ENCODE data around the gene ADAD2.

The ADAD2 gene

DNA sequence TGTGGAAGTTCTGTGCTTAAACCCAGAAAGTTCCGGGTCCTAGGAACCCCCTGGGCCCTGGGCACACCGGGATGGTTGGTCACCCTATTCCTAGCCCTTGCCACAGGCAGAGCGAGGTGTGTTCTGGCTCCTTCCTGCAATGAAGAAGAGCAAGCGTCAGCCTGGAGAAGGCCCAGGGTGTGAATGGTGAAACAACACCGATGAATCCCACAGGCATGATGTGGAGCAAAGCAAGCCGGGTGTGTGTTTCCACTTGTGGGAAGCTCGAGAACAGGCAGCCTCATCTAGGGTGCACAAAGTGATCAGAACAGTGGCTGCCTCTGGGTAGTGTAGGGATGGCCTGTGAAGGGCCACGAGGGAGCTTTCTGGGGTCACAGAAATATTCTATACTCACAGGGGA lies 35.1 kb downstream of the ADAD2 start:
- no peak for DNase-seq
- Histone ChIP-seq H3F3A (ENCODE audit: insufficient read depth, low read length) (no peaks in the 10 kb centered on the region), H3K4me1 (ENCODE audit: low read length) (no peaks in the 10 kb centered on the region), H3K36me3 (replicated peaks; ENCODE audit: insufficient read depth, low read length) (no peaks in the 10 kb centered on the region), H3K27ac (ENCODE audit: low read length) (no peak overlapping the region), H3K79me2 (ENCODE audit: low read length) (no peaks in the 10 kb centered on the region), H3K9me3 (replicated peaks; ENCODE audit: insufficient read depth, low read length) (no peaks in the 10 kb centered on the region), H3K4me2 (ENCODE audit: low read depth, low read length) (no peak overlapping the region), H3K9me2 (replicated peaks; ENCODE audit: insufficient read depth, low read length) (no peaks in the 10 kb centered on the region), H4K20me1 (ENCODE audit: insufficient read depth, low read length) (no peaks in the 10 kb centered on the region), H3K27me3 (replicated peaks; ENCODE audit: insufficient read depth, low read length) (peaks cover 79% of the 10 kb centered on the region), H3K4me3 (ENCODE audit: low read length) (no peak overlapping the region), H3K9ac (ENCODE audit: low read length) (no peak overlapping the region), H2AFZ (ENCODE audit: low read length) (no peak overlapping the region)
- TF ChIP-seq CTCF (IDR thresholded peaks at IDR 0.05; ENCODE audit: low read length) (no peak), EZH2phosphoT487 (IDR thresholded peaks at IDR 0.05; ENCODE audit: low read length) (no peak), EZH2 (optimal IDR thresholded peaks at IDR 0.05; ENCODE audit: low read depth, low read length) (no peak)

GRCh38 chr16:84227548-84227947 lies 36.6 kb downstream of the ADAD2 start:
- no peak overlapping the region for H3K4me3 ChIP-seq (ENCODE audit: low read length)
- H3K79me2 ChIP-seq (ENCODE audit: low read length): no peaks in the 10 kb centered on the region
- TF ChIP-seq EZH2phosphoT487 (IDR thresholded peaks at IDR 0.05; ENCODE audit: low read length) (no peak), EZH2 (optimal IDR thresholded peaks at IDR 0.05; ENCODE audit: low read depth, low read length) (no peak), CTCF (IDR thresholded peaks at IDR 0.05; ENCODE audit: low read length) (no peak)
- DNase-seq: no peak
- H3K27ac ChIP-seq (ENCODE audit: low read length): no peak overlapping the region
- H3K9me2 ChIP-seq (replicated peaks; ENCODE audit: insufficient read depth, low read length): no peaks in the 10 kb centered on the region
- H4K20me1 ChIP-seq (ENCODE audit: insufficient read depth, low read length): no peaks in the 10 kb centered on the region
- H3K36me3 ChIP-seq (replicated peaks; ENCODE audit: insufficient read depth, low read length): no peaks in the 10 kb centered on the region
- H2AFZ ChIP-seq (ENCODE audit: low read length): no peak overlapping the region
- H3K27me3 ChIP-seq (replicated peaks; ENCODE audit: insufficient read depth, low read length): peaks cover 70% of the 10 kb centered on the region
- no peaks in the 10 kb centered on the region for H3F3A ChIP-seq (ENCODE audit: insufficient read depth, low read length)
- no peaks in the 10 kb centered on the region for H3K4me1 ChIP-seq (ENCODE audit: low read length)
- no peak overlapping the region for H3K9ac ChIP-seq (ENCODE audit: low read length)
- no peak overlapping the region for H3K4me2 ChIP-seq (ENCODE audit: low read depth, low read length)
- no peaks in the 10 kb centered on the region for H3K9me3 ChIP-seq (replicated peaks; ENCODE audit: insufficient read depth, low read length)

- Histone ChIP-seq H3K4me1 (ENCODE audit: low read length) (no peaks in the 10 kb centered on the region), H3K4me3 (ENCODE audit: low read length) (no peak overlapping the region), H3F3A (ENCODE audit: insufficient read depth, low read length) (no peaks in the 10 kb centered on the region), H2AFZ (ENCODE audit: low read length) (no peak overlapping the region), H3K9me3 (replicated peaks; ENCODE audit: insufficient read depth, low read length) (no peaks in the 10 kb centered on the region), H3K4me2 (ENCODE audit: low read depth, low read length) (no peak overlapping the region), H3K27me3 (replicated peaks; ENCODE audit: insufficient read depth, low read length) (peaks cover 68% of the 10 kb centered on the region), H4K20me1 (ENCODE audit: insufficient read depth, low read length) (no peaks in the 10 kb centered on the region), H3K27ac (ENCODE audit: low read length) (no peak overlapping the region), H3K9ac (ENCODE audit: low read length) (no peak overlapping the region), H3K79me2 (ENCODE audit: low read length) (no peaks in the 10 kb centered on the region), H3K36me3 (replicated peaks; ENCODE audit: insufficient read depth, low read length) (no peaks in the 10 kb centered on the region), H3K9me2 (replicated peaks; ENCODE audit: insufficient read depth, low read length) (no peaks in the 10 kb centered on the region)
- DNase-seq: no peak
- no peak for TF ChIP-seq CTCF (IDR thresholded peaks at IDR 0.05; ENCODE audit: low read length)
- TF ChIP-seq EZH2 (optimal IDR thresholded peaks at IDR 0.05; ENCODE audit: low read depth, low read length): no peak
- no peak for TF ChIP-seq EZH2phosphoT487 (IDR thresholded peaks at IDR 0.05; ENCODE audit: low read length)
These were observed 37.4 kb downstream of the ADAD2 start for GRCh38 chr16:84228256-84228838.

Data from MM.1S (cell line).